Mucosa of gallbladder (tissue), 1 donor: ENCODE results near the gene ACP6. TPM values are rescaled to one million over a fixed set of nuclear protein-coding genes. Genes with fewer than 3 reads are reported as not detected.
A peak's percentile ranks its signal among the peaks of the same experiment; 100 is the strongest.

Experiments
- DNase-seq: peaks from one replicate; pipeline ENCODE4 v3.0.0-alpha.2; 2020; ENCODE audit warnings: low spot score
- total RNA-seq: library from RNA; stranded (reverse); gene quantifications from one replicate; pipeline ENCODE4 v1.2.1, GENCODE V29; 2021
- donor health status: DM: no; HTN: no; CAD: no.

Gene ACP6
- total RNA-seq, 1 donor from 2014 or later, result 23.4 TPM

- no peak for DNase-seq
These were observed 18.9 kb downstream of the ACP6 start for GRCh38 chr1:147651466-147651865.

GRCh38 chr1:147648933-147649332, 21.4 kb downstream of the ACP6 start:
- DNase-seq, result no peak

GRCh38 chr1:147647796-147648633, 22.3 kb downstream of the ACP6 start:
- no peak for DNase-seq

- DNase-seq, result no peak
These were observed 26.4 kb downstream of the ACP6 start for GRCh38 chr1:147643974-147644373.

GRCh38 chr1:147641695-147642592, 28.4 kb downstream of the ACP6 start:
- DNase-seq, result peak; percentile 49

- DNase-seq, result no peak
These were observed 29.0 kb downstream of the ACP6 start for GRCh38 chr1:147641291-147641690.

- DNase-seq, result peak; percentile 67
These were observed 29.7 kb downstream of the ACP6 start for GRCh38 chr1:147640553-147641165.

- DNase-seq, result no peak
These were observed 34.0 kb downstream of the ACP6 start for GRCh38 chr1:147636314-147636713.

GRCh38 chr1:147635342-147635741, 35.0 kb downstream of the ACP6 start:
- DNase-seq, result no peak

- no peak for DNase-seq
These were observed 35.7 kb downstream of the ACP6 start for GRCh38 chr1:147634645-147635044.

GRCh38 chr1:147633759-147634158, 36.6 kb downstream of the ACP6 start:
- DNase-seq, result no peak

GRCh38 chr1:147631839-147632238, 38.5 kb downstream of the ACP6 start:
- DNase-seq, result no peak

GRCh38 chr1:147630447-147630846, 39.9 kb downstream of the ACP6 start:
- DNase-seq, result no peak

GRCh38 chr1:147630022-147630421, 40.3 kb downstream of the ACP6 start:
- DNase-seq, result no peak

GRCh38 chr1:147628441-147628840, 41.9 kb downstream of the ACP6 start:
- DNase-seq, result no peak

- DNase-seq, result peak; percentile 32
These were observed 42.8 kb downstream of the ACP6 start for GRCh38 chr1:147627435-147628110.

- no peak for DNase-seq
These were observed 43.6 kb downstream of the ACP6 start for GRCh38 chr1:147626739-147627138.

GRCh38 chr1:147626291-147626690, 44.0 kb downstream of the ACP6 start:
- DNase-seq, result no peak

GRCh38 chr1:147625362-147625995, 44.8 kb downstream of the ACP6 start:
- no peak for DNase-seq

- DNase-seq, result no peak
These were observed 45.8 kb downstream of the ACP6 start for GRCh38 chr1:147624529-147624928.

GRCh38 chr1:147624011-147624410, 46.3 kb downstream of the ACP6 start:
- DNase-seq, result no peak
